Heart right ventricle (tissue), 16 donors: Measurements from ENCODE around the gene KNOP1. TPM values are rescaled to one million over a fixed set of nuclear protein-coding genes. Genes with fewer than 3 reads are reported as not detected.
A peak's percentile ranks its signal among the peaks of the same experiment; 100 is the strongest.
"Not testable (repeated sequence)": the region's sequence is repeated elsewhere in the genome, so short reads cannot be mapped to it uniquely, and the experiment has no call there.

Experiments
- ATAC-seq, 8 donors: fragments of 200-7000 bp; cut with Tn5 transposase; one replicate each; pipeline ENCODE4 v1.9.1; 2020; ENCODE audit warnings: mild to moderate bottlenecking in 8 of 8, moderate library complexity in 8 of 8, moderate number of reproducible peaks in 1 of 8
- DNase-seq, 2 donors: peaks; one replicate each; pipeline ENCODE4 v3.0.0-alpha.2; 2020
- H3K27ac ChIP-seq, 10 donors: fragments of 200-600 bp; sonication (generic) in 2 of 10; one replicate each; pipeline versions ENCODE4 v1.5.0 to v1.8.0; 2020 to 2022; ENCODE audit warnings: mild to moderate bottlenecking in 3 of 10
- H3K27me3 ChIP-seq, 7 donors: fragments of 200-600 bp; one replicate each; pipeline ENCODE4 v1.8.0; 2021 to 2022; ENCODE audit warnings: mild to moderate bottlenecking in 2 of 7
- H3K36me3 ChIP-seq, 9 donors: fragments of 200-600 bp; sonication (generic) in 1 of 9; one replicate each; pipeline versions ENCODE4 v1.5.0 to v1.8.0; 2020 to 2022; ENCODE audit warnings: mild to moderate bottlenecking in 2 of 9
- H3K4me1 ChIP-seq, 9 donors: fragments of 200-600 bp; sonication (generic) in 1 of 9; one replicate each; pipeline versions ENCODE4 v1.5.0 to v1.8.0; 2020 to 2022; ENCODE audit warnings: mild to moderate bottlenecking in 4 of 9
- H3K4me3 ChIP-seq, 10 donors: fragments of 200-600 bp; sonication (generic) in 2 of 10; one replicate each; pipeline versions ENCODE4 v1.5.0 to v1.8.0; 2020 to 2022; ENCODE audit warnings: mild to moderate bottlenecking in 7 of 10, moderate library complexity in 2 of 10
- H3K9me3 ChIP-seq, 11 donors: fragments of 200-600 bp in 10 of 11; sonication (generic) in 2 of 11; one replicate each; pipeline versions ENCODE4 v1.5.0 to v1.8.0; 2013 to 2022; ENCODE audit warnings: mild to moderate bottlenecking in 2 of 11, control low read depth in 1 of 11, moderate library complexity in 1 of 11
- WGBS, 2 donors: extraction: QIAGEN DNeasy Blood & Tissue Kit; methylation state at CpG; one replicate each; pipeline ENCODE4 v1.1.7; 2013; ENCODE audit warnings: inconsistent platforms in 1 of 2; 5-methylcytosine and 5-hydroxymethylcytosine counted together
- intact Hi-C, 10 donors: fragments of 100-400 bp; cut with DNase I; formaldehyde crosslinking; loops; one replicate each; pipeline versions ENCODE4 v1.11.1 to v1.14.2; 2022
- polyA plus RNA-seq, 2 donors: library from polyadenylated mRNA; stranded (reverse); fragments of 200-250 nt; gene quantifications; one replicate each; pipeline ENCODE4 v1.2.3, GENCODE V29; 2013
- total RNA-seq, 10 donors: library from RNA; stranded (reverse); fragmentation: NEBNext Ultra II Directional in 3 of 10; extraction: Animal tissue kit (Norgen Biotek cat#: 25700) in 3 of 10; gene quantifications; one replicate each; pipeline versions ENCODE4 v1.2.1 to v1.2.4, GENCODE V29; 2021 to 2023
- TF ChIP-seq, protein P1 (sequence below), 9 donors: fragments of 200-600 bp; sonication (generic) in 2 of 9; IDR thresholded peaks; one replicate each; pipeline versions ENCODE4 v1.5.0 to v1.8.0; 2021 to 2022; ENCODE audit warnings: antibody characterized with exemption in 9 of 9, mild to moderate bottlenecking in 5 of 9, moderate library complexity in 1 of 9
- donor health status: Arrhythmogenic right ventricular cardiomyopathy.
- donor health status: ischemic (EF 13 %, LVEDD 7.1; RV severe dilation, severe dysfunction).
- donor health status: healthy with polysubstance abuse.
- donor health status: DM: no; HTN: yes; CAD: no.
- donor health status: DM: no; HTN: no; CAD: no.
- donor health status: ischemic (EF 25% LVEDD 6.9; RV normal size, moderate dysfunction).
- donor health status: ischemic (EF 25% LVEDD 5.7; RV mildly dilated, moderate dysfunction).
- donor health status: healthy.
- donor health status: DM: yes; HTN: yes; CAD: no.
- donor health status: Ischemic cardiomyopathy.
- donor health status: ischemic (EF 35%, LVEDD 5.7; RV mildly dilated, moderate dysfunction).
- donor health status: nonischemic (EF 11% LVEDD 7.7; RV severe dilation, severe dysfunction).
- donor health status: DM: yes; HTN: yes; CAD: no.
- donor health status: PGD.
- donor health status: ischemic (EF 29% LVEDD 5.4; RV normal size, mild dysfunction).
- donor health status: nonischemic (EF 23%, LVEDD 6.1; RV moderate dilation, normal function).

KNOP1 gene
- total and polyA plus RNA-seq, 12 donors = 4.5 to 25.7 (median 6.7) TPM

DNA sequence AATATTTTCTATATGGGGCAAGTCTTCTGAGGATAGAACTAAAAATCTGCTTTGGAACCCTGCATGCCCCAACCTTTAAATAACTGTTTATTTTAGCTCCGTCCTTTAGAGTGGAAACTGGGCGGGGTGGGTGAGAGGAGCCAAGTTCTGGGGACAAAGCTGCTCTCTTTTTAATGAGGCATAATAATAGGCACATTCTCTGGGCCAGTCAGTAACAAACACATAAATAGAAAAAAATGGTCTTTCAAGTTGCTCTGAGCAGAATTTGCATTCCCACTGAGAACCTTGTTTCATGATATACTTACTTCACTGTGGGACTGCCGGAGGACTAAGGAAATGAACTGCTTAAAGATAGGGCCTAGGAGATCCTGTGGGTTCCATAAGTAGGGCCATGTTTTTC is 51.5 kb downstream of the KNOP1 start:
- ATAC-seq = peak; percentile 58 to 97 (median 84)
- intact Hi-C loops = loop anchor here in 2 of 10 donors (10.0 kb wide), 1 partner anchor 218 kb away; the partner anchor contains the start of gene GPRC5B (in 2 of the 2)
- 23 to 26% methylated on average over 3 of the region's 3 CpGs for WGBS, 2 donors
- Histone ChIP-seq H3K36me3 (peaks cover 0 to 46% (median 9%) of the 10 kb centered on the region in 9 donors), H3K9me3 (peaks cover 0 to 8% (median 4%) of the 10 kb centered on the region in 11 donors), H3K4me3 (peak overlapping the region in 1 of 10 donors; percentile 4), H3K4me1 (peaks cover 0 to 31% (median 19%) of the 10 kb centered on the region in 9 donors), H3K27ac (peak overlapping the region in 9 of 10 donors; percentile 3 to 71 (median 51)), H3K27me3 (no peaks in the 10 kb centered on the region)
- DNase-seq = peak; percentile 51 to 66
- TF ChIP-seq, protein P1, sequence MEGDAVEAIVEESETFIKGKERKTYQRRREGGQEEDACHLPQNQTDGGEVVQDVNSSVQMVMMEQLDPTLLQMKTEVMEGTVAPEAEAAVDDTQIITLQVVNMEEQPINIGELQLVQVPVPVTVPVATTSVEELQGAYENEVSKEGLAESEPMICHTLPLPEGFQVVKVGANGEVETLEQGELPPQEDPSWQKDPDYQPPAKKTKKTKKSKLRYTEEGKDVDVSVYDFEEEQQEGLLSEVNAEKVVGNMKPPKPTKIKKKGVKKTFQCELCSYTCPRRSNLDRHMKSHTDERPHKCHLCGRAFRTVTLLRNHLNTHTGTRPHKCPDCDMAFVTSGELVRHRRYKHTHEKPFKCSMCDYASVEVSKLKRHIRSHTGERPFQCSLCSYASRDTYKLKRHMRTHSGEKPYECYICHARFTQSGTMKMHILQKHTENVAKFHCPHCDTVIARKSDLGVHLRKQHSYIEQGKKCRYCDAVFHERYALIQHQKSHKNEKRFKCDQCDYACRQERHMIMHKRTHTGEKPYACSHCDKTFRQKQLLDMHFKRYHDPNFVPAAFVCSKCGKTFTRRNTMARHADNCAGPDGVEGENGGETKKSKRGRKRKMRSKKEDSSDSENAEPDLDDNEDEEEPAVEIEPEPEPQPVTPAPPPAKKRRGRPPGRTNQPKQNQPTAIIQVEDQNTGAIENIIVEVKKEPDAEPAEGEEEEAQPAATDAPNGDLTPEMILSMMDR (IDR thresholded peaks at IDR 0.05) = no peak

- Histone ChIP-seq H3K36me3 (peaks cover 0 to 34% (median 6%) of the 10 kb centered on the region in 9 donors), H3K27ac (peak overlapping the region in 1 of 10 donors; percentile 71), H3K4me1 (peaks cover 0 to 31% (median 19%) of the 10 kb centered on the region in 9 donors)
- ATAC-seq, H3K4me3 ChIP-seq, H3K9me3 ChIP-seq, DNase-seq, H3K27me3 ChIP-seq: not testable (repeated sequence)
- WGBS, 2 donors = 97 to 99% methylated on average over 3 of the region's 3 CpGs
- intact Hi-C loops = loop anchor here in 2 of 10 donors (10.0 kb wide), 1 partner anchor 219 kb away; the partner anchor contains the start of gene GPRC5B (in 2 of the 2)
Measured at GRCh38 chr16:19665313-19665712, 52.7 kb downstream of the KNOP1 start.

- WGBS, 2 donors = 96 to 97% methylated on average over 6 of the region's 6 CpGs
- Histone ChIP-seq H3K4me1 (peaks cover 0 to 31% (median 19%) of the 10 kb centered on the region in 9 donors), H3K36me3 (peaks cover 0 to 30% (median 0%) of the 10 kb centered on the region in 9 donors), H3K9me3 (peaks cover 0 to 8% (median 4%) of the 10 kb centered on the region in 11 donors), H3K27me3 (no peaks in the 10 kb centered on the region), H3K27ac (no peak overlapping the region), H3K4me3 (no peak overlapping the region)
- intact Hi-C loops = loop anchor here in 2 of 10 donors (10.0 kb wide), 1 partner anchor 221 kb away; the partner anchor contains the start of gene GPRC5B (in 2 of the 2)
- DNase-seq (no peak), ATAC-seq (no peak)
- TF ChIP-seq, protein P1 (IDR thresholded peaks at IDR 0.05) = no peak
Measured at GRCh38 chr16:19664166-19664565, 53.9 kb downstream of the KNOP1 start.

GRCh38 chr16:19662351-19662750 is 55.7 kb downstream of the KNOP1 start:
- Histone ChIP-seq H3K4me3 (no peak overlapping the region), H3K4me1 (peaks cover 0 to 17% (median 16%) of the 10 kb centered on the region in 9 donors), H3K27ac (no peak overlapping the region), H3K27me3 (no peaks in the 10 kb centered on the region), H3K36me3 (peaks cover 0 to 43% (median 5%) of the 10 kb centered on the region in 9 donors), H3K9me3 (peaks cover 0 to 8% (median 4%) of the 10 kb centered on the region in 11 donors)
- 95 to 98% methylated on average over 7 of the region's 7 CpGs for WGBS, 2 donors
- TF ChIP-seq, protein P1 (IDR thresholded peaks at IDR 0.05) = no peak
- intact Hi-C loops = loop anchor here in 2 of 10 donors (10.0 kb wide), 1 partner anchor 222 kb away; the partner anchor contains the start of gene GPRC5B (in 2 of the 2)
- ATAC-seq = no peak
- DNase-seq = no peak

- Histone ChIP-seq H3K27ac (no peak overlapping the region), H3K27me3 (no peaks in the 10 kb centered on the region), H3K4me3 (no peak overlapping the region), H3K4me1 (peaks cover 0 to under 1% (median 0%) of the 10 kb centered on the region in 9 donors), H3K9me3 (peaks cover 0 to 6% (median 3%) of the 10 kb centered on the region in 11 donors), H3K36me3 (peaks cover 0 to 56% (median 5%) of the 10 kb centered on the region in 9 donors)
- WGBS, 2 donors = 97 to 98% methylated on average over 1 of the region's 1 CpG
- intact Hi-C loops = loop anchor here in 2 of 10 donors (10.0 kb wide), 1 partner anchor 224 kb away; the partner anchor contains the start of gene GPRC5B (in 2 of the 2)
- ATAC-seq = no peak
- no peak for DNase-seq
- TF ChIP-seq, protein P1 (IDR thresholded peaks at IDR 0.05) = no peak
Measured at GRCh38 chr16:19660432-19660831, 57.6 kb downstream of the KNOP1 start.
